IPS-15b (cell line): ENCODE data around the gene ZNF432.
"Not testable (repeated sequence)": the region's sequence is repeated elsewhere in the genome, so short reads cannot be mapped to it uniquely, and the experiment has no call there.

ENCODE experiments used
- H3K27me3 ChIP-seq: one replicate; pipeline ENCODE4 v1.6.1; 2013; ENCODE audit warnings: low read length; ENCODE audit not compliant: control insufficient read depth, insufficient read depth
- H3K36me3 ChIP-seq: one replicate; pipeline ENCODE4 v1.6.1; 2013; ENCODE audit warnings: low read length; ENCODE audit not compliant: control insufficient read depth, insufficient read depth
- H3K4me1 ChIP-seq: one replicate; pipeline ENCODE4 v1.6.1; 2013; ENCODE audit warnings: mild to moderate bottlenecking, low read length; ENCODE audit not compliant: control insufficient read depth, insufficient read depth
- H3K4me3 ChIP-seq: one replicate; pipeline ENCODE4 v1.5.1; 2013; ENCODE audit warnings: low read depth, low read length
- H3K9ac ChIP-seq: one replicate; pipeline ENCODE4 v1.6.1; 2013; ENCODE audit warnings: low read depth, mild to moderate bottlenecking, low read length
- H3K9me3 ChIP-seq: one replicate; pipeline ENCODE4 v1.6.1; 2013; ENCODE audit warnings: mild to moderate bottlenecking, low read length; ENCODE audit not compliant: control insufficient read depth, insufficient read depth

The ZNF432 gene

GRCh38 chr19:52039169-52039568 is 9.5 kb downstream of the ZNF432 start:
- peaks cover 37% of the 10 kb centered on the region for H3K36me3 ChIP-seq
- H3K4me3 ChIP-seq, result no peak overlapping the region
- H3K9me3 ChIP-seq, result peaks cover 17% of the 10 kb centered on the region

DNA sequence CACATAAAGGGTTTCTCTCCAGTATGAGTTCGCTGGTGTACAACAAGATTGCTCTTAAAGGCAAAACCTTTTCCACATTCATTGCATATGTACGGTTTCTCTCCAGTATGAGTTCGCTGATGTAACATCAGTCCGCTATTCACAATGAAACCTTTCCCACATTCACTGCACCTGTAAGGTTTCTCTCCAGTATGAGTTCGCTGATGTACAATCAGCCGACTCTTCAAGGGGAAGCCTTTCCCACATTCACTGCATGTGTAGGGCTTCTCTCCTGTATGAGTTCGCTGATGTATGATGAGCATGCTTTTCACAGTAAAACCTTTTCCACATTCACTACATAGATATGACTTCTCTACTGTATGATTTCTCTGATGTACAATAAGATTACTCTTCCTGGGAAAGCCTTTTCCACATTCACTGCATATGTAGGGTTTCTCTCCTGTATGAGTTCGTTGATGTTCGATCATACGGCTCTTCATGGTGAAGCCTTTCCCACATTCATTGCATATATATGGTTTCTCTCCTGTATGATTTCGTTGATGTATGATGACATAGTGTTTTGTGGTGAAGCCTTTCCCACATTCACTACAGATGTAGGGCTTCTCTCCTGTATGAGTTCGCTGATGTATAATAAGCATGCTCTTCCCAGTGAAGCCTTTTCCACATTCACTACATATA is 14.4 kb downstream of the ZNF432 start:
- Histone ChIP-seq H3K27me3 (no peaks in the 10 kb centered on the region), H3K9me3 (peaks cover 24% of the 10 kb centered on the region), H3K36me3 (peaks cover 27% of the 10 kb centered on the region), H3K4me3 (no peak overlapping the region), H3K9ac (no peak overlapping the region), H3K4me1 (no peaks in the 10 kb centered on the region)

More at GRCh38 chr19:52039169-52039568, 9.5 kb downstream of the ZNF432 start:
- H3K9ac ChIP-seq, result no peak overlapping the region
- no peaks in the 10 kb centered on the region for H3K4me1 ChIP-seq
- H3K27me3 ChIP-seq, result no peaks in the 10 kb centered on the region

- Histone ChIP-seq H3K4me3 (peak overlapping the region; percentile 100), H3K36me3 (peaks cover 16% of the 10 kb centered on the region), H3K4me1 (no peaks in the 10 kb centered on the region), H3K9me3 (peaks cover 3% of the 10 kb centered on the region), H3K27me3 (no peaks in the 10 kb centered on the region), H3K9ac (peak overlapping the region; percentile 99)
Observed at GRCh38 chr19:52028780-52029123, 19.9 kb downstream of the ZNF432 start.

- Histone ChIP-seq H3K4me1 (no peaks in the 10 kb centered on the region), H3K36me3 (peaks cover 18% of the 10 kb centered on the region), H3K9ac (peak within 1 kb of the TSS; percentile 99)
Observed at GRCh38 chr19:52028027-52028779, 20.4 kb downstream of the ZNF432 start, which contains the start of gene ZNF614. Gene ZNF614, minus strand, starts transcription at chr19:52028379. Its CDS starts 2,634 bp downstream, at chr19:52025745.

GRCh38 chr19:52026255-52026990 is 22.2 kb downstream of the ZNF432 start:
- H3K27me3 ChIP-seq, H3K9ac ChIP-seq, H3K4me3 ChIP-seq, H3K4me1 ChIP-seq, H3K9me3 ChIP-seq: not testable (repeated sequence)
- H3K36me3 ChIP-seq, result peaks cover 20% of the 10 kb centered on the region

More at GRCh38 chr19:52028027-52028779, 20.4 kb downstream of the ZNF432 start, which contains the start of gene ZNF614:
- Histone ChIP-seq H3K4me3 (peak within 1 kb of the TSS; percentile 100), H3K27me3 (no peaks in the 10 kb centered on the region), H3K9me3 (no peaks in the 10 kb centered on the region)

GRCh38 chr19:52024478-52024877 is 24.2 kb downstream of the ZNF432 start:
- not testable (repeated sequence) for H3K27me3 ChIP-seq, H3K4me1 ChIP-seq, H3K4me3 ChIP-seq, H3K9me3 ChIP-seq, H3K9ac ChIP-seq
- H3K36me3 ChIP-seq, result peaks cover 32% of the 10 kb centered on the region

- Histone ChIP-seq H3K36me3 (peaks cover 32% of the 10 kb centered on the region), H3K4me3 (no peak overlapping the region)
Observed at GRCh38 chr19:52022193-52022592, 26.4 kb downstream of the ZNF432 start.

DNA sequence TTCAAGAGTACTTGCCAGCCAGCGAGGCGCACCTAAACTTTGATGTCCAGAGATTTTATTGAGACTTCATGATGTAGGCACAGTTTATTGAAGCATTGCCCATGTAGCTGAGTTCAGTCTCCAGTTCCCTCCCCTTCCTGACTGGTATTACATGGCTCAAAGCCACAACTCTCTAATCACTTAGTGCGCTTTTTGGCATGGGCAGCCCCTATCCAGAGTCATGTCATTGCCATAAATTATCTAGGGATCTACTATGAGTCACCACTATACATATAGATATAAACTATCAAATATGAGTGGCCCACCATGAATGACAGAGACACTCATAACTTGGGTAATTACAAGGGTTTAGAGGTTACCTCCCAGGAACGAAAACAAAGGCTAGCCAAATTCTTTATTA is 28.1 kb downstream of the ZNF432 start:
- Histone ChIP-seq H3K4me3 (no peak overlapping the region), H3K36me3 (peaks cover 41% of the 10 kb centered on the region), H3K27me3 (no peaks in the 10 kb centered on the region), H3K9ac (no peak overlapping the region), H3K4me1 (no peaks in the 10 kb centered on the region), H3K9me3 (no peaks in the 10 kb centered on the region)

More at GRCh38 chr19:52022193-52022592, 26.4 kb downstream of the ZNF432 start:
- Histone ChIP-seq H3K9me3 (no peaks in the 10 kb centered on the region), H3K4me1 (no peaks in the 10 kb centered on the region), H3K27me3 (no peaks in the 10 kb centered on the region), H3K9ac (no peak overlapping the region)

GRCh38 chr19:52010674-52011073 is 38.0 kb downstream of the ZNF432 start:
- no peaks in the 10 kb centered on the region for H3K9me3 ChIP-seq
- H3K4me3 ChIP-seq, result no peak overlapping the region
- no peak overlapping the region for H3K9ac ChIP-seq
- H3K27me3 ChIP-seq, result no peaks in the 10 kb centered on the region
- peaks cover 5% of the 10 kb centered on the region for H3K36me3 ChIP-seq
- peaks cover 2% of the 10 kb centered on the region for H3K4me1 ChIP-seq

DNA sequence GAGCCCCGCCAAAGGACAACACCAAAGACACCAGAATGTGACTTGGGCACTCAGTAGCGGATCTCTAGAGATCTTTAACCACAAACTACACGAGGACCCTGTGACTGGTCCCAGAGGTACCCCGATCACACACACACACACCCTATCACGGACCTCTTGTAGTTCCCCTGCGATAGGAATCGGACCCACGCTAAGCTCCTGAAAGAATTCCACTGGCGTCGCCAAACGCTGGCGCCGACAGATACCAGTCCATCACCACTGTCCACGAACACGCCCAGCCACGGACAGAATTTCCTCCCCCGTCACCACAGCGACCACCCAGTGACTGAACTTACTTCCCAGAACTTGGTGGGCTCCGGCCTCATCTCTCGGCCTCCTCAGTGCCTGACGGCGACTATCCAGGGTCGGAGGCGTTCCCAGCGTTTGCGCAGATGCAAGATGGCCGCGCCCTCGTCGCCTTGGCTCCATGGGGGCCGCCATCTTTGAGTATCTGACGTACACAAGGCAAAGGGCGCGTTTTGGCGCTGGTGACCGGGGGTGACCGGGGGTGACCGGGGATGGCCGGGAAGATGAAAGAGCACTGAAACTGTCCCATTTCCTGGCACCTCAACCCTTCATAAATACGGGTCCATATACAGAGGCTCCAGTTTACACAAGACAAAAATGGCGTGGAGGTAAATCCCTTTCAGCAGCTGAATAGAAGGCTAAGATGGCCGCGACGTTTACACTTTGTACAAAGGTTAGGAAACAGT is 40.7 kb downstream of the ZNF432 start, which contains the start of gene ZNF615:
Gene ZNF615, minus strand, starts transcription at position 406 of the 752 bp plus-strand sequence. CDS start 4,500 bp downstream, outside the sequence.
- H3K9me3 ChIP-seq, result no peaks in the 10 kb centered on the region
- H3K4me1 ChIP-seq, result peaks cover 2% of the 10 kb centered on the region
- H3K9ac ChIP-seq, result peak within 1 kb of the TSS; percentile 96
- no peaks in the 10 kb centered on the region for H3K27me3 ChIP-seq
- peaks cover 5% of the 10 kb centered on the region for H3K36me3 ChIP-seq
- H3K4me3 ChIP-seq, result peak within 1 kb of the TSS; percentile 100

- no peaks in the 10 kb centered on the region for H3K9me3 ChIP-seq
- no peaks in the 10 kb centered on the region for H3K27me3 ChIP-seq
- H3K4me1 ChIP-seq, result peaks cover 2% of the 10 kb centered on the region
- H3K36me3 ChIP-seq, result peaks cover 3% of the 10 kb centered on the region
- peak overlapping the region; percentile 96 for H3K9ac ChIP-seq
- H3K4me3 ChIP-seq, result peak overlapping the region; percentile 100
Observed at GRCh38 chr19:52007451-52007805, 41.2 kb downstream of the ZNF432 start.
